HG03571 (cell line): ENCODE measurements around the gene EFCAB13.
A peak's percentile ranks its signal among the peaks of the same experiment; 100 is the strongest.

Experiments used
- ATAC-seq: cut with Tn5 transposase; IDR thresholded peaks from one replicate; pipeline ENCODE4 v1.9.1; 2021; ENCODE audit not compliant: unreplicated experiment

EFCAB13 gene

DNA sequence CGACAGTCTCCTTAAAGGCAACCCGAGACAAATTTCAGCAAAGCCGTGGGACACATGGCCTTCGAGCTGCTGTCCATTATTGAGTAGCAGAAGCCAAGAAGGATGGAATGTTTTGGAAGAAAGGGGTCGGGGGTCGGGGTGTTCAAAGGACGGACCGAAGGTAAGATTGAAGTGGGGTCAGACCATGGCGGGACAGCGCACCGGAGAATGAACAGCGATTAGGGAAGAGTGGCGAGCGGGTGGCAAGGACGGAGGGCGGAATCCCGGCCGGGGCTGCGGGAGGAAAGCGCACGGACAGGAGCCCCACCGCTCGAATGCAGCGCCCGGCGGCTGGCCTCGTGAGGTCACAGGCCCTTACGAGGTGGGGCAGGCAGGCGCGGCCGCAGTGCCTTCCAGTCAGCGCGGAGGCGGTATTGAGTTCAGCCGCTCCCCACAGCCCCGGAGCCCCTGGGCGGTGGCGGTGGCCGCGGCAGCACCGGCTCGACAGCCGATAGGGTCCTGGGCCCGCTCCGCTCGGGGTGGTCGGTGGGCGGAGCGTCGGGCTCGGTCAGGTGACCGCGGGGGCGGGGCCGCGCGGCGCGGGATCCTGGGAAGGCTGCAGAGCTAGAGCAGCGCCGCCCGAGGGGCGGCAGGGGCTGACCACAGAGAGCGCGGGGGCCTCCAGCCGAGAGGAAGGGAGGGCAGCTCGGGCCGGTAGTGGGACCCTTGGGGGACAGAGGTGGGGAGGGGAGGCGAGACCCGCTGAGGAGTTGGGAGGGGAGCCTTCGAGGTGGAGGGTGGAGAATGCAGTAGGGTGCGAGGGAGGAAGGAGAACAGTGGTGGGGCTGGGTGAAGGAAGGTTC lies at the start of gene EFCAB13:
Gene EFCAB13 (plus strand): TSS at position 574 of the 842 bp plus-strand sequence. CDS start 4,399 bp downstream, outside the sequence.
- ATAC-seq: peak; percentile 70

DNA sequence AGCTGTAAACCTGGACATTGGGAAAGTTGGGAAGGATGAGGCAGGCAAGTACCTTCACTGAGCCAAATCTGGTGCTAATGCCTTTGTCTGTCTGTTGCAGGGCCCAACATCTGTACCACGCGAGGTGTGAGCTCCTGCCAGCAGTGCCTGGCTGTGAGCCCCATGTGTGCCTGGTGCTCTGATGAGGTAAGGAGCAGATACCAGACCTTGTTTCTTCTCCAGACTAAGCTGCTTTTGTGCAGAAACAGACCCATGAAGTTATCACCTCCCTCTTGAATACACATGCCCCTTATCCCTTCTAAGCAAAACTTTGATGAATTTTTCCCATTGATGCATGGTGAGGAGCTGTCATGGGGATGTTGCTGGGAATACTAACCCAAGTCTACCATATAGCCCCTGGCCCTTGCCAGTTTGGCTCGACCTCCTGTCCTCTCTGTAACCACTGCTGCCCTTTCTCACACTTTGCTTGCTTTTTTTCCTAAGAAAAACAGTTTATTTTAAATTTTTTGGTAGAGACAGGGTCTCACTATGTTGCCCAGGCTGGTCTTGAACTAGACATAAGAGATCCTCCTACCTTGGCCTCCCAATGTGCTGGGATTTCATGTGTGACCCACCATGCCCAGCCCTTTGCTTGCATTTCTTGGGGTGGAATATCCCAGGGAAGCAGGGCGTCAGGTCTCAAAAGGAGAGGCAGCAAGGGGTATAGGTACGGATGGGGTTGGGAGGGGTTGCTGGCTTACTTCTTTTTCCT lies 49.3 kb upstream of the EFCAB13 start:
- ATAC-seq: no peak

GRCh38 chr17:47275245-47275984 lies 48.3 kb upstream of the EFCAB13 start:
- no peak for ATAC-seq

GRCh38 chr17:47276444-47276843 lies 47.3 kb upstream of the EFCAB13 start:
- no peak for ATAC-seq

DNA sequence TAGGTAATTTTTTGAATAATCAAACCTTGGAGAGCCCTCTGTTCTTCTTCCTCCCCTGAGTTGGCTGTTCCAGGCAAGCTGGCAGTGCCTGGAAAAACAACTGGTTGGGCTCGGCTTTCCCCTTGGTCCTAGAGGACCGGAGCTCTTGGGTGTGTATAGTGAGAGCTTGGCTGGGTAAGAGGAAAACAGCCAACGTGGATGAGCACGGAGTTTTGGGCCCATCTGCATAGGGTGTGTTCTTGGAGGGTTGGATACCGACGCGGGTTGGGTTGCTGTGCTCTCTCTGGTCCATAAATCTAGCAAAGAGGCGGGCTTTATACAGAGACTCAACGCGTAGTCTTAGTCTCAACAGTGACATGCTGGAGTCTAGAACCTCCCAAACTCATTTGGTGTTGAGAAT lies 46.9 kb upstream of the EFCAB13 start:
- no peak for ATAC-seq

DNA sequence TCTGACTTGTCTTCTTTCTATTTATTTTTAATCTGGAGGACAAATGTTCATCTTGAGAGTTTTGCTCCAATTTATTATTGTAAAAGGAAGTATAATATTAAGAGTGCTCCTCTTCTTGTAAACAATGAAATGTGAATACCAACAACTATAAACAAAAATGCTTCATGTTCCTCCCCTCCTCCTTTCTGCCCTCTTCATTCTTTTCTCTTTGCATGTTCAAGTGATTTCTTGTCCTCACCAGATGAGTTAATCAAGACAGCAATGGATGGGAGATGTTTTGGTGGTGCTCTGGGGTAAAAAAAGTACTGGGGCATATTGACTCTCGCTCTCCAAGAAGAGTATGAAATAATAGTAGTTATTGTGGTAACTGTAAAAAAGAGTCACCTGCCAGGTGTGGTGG lies 45.8 kb upstream of the EFCAB13 start:
- no peak for ATAC-seq

- ATAC-seq: peak; percentile 7
Measured at GRCh38 chr17:47278561-47278960, 45.2 kb upstream of the EFCAB13 start.

- ATAC-seq: peak; percentile 68
Measured at GRCh38 chr17:47279062-47279801, 44.5 kb upstream of the EFCAB13 start.

DNA sequence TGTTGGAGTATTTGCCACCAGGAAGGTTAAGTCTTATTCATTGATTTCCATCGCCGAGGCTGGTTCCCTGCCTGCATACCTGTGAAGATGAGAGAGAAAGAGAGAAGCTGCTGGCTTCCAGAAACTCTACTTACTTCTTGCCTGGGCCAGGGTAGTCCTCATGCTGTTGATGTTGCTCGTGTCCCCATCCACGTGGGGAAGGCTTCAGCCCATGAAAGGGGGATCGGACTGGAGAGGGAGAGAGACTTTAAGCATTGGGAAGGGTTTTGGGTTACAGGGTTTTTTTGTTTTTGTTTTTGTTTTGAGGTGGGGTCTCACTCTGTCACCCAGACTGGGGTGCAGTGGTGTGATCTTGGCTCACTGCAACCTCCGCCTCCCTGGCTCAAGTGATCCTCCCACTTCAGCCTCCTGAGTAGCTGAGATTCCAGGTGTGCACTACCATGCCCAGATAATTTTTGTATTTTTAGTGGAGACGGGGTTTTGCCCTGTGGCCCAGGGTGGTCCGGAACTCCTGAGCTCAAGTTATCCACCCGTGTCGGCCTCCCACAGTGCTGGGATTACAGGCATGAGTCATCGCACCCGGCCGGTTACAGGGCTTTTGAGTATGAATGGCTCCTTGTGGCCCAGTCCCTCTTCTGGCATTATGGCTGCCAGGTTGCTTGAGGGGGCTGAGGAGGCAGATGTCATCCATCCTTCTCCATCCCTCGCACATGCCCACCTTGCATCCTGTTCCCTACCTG lies 43.5 kb upstream of the EFCAB13 start:
- ATAC-seq: no peak

DNA sequence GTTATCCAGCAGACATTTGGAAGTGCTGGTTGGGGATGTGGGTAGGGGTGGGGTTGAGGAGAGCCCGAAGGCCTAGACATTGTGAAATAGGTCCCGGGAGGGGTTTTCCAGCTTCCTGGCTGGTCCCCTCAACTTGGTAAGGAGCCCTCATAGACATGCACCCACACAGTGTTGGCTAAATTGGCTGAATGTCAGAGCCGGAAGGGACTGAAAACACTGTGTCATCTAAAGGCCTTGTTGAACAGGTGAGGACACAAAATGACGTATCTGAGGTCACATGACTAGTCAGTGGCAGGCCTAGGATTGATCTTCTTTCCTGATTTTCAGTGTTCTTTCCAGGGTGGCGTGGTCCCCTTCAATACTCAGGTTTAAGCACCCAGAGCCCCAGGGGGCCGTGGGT lies 42.5 kb upstream of the EFCAB13 start:
- no peak for ATAC-seq

GRCh38 chr17:47285003-47285402 lies 38.8 kb upstream of the EFCAB13 start:
- no peak for ATAC-seq

- peak; percentile 66 for ATAC-seq
Measured at GRCh38 chr17:47286198-47286914, 37.4 kb upstream of the EFCAB13 start.

DNA sequence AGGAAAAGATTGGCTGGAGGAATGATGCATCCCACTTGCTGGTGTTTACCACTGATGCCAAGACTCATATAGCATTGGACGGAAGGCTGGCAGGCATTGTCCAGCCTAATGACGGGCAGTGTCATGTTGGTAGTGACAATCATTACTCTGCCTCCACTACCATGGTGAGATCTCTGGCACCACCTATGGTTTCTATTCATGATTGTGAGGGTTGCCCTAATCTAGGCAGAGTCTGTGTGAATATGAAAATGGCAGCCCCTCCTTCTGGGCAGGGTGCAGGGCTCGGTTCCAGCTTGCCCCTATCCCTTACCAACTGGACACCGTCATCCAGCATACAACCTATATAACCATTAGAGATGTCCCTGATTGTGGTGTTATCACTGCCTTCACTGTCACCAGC lies 36.7 kb upstream of the EFCAB13 start:
- ATAC-seq: no peak

GRCh38 chr17:47287639-47288038 lies 36.1 kb upstream of the EFCAB13 start:
- ATAC-seq: no peak

GRCh38 chr17:47288531-47289116 lies 35.1 kb upstream of the EFCAB13 start:
- ATAC-seq: no peak

DNA sequence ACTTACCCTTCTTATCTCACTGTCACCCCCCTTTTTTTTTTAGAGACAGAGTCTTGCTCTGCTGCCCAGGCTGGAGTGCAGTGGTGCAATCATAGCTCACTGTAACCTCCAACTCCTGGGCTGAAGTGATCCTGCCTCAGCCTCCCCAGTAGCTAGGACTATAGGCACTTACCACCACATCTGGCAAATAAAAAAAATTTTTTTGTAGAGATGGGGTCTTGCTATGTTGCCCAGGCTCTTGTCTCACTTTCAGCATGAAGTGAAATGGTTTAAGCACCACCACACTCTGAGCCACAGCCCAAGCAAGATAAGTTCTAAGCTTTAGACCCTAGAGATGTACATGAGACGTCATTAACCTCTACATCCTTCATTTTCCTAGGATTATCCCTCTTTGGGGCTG lies 34.5 kb upstream of the EFCAB13 start:
- ATAC-seq: no peak

GRCh38 chr17:47290870-47291241 lies 32.9 kb upstream of the EFCAB13 start:
- no peak for ATAC-seq

DNA sequence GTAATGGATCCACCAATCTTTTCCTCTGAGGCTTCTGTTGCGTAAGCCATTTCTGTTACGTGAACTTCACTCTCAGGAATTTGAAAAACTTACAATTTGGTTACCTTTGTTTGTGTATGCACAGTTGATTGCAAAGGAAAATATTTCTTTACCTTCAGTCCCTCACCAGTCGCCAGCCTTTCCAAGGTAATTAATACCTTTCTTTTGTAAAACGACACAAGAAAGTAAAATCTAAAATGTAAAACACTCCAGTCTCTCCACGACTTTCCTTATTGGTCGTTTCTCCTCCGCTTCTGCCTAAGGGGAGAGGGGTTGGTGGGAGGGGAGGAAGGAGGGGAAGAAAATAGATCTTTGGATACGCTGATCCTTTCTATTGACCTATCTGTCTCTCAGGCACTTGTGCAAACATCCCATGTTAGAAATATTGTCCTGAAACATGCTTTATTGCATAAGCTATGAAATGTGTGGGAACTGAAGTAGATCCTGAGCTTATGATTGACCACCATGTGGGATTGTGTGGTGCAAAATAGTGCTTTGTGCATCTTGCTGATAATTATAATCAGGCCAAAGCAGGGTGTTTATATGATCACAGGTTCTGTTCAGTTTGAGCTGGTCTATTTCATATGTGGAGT lies 32.4 kb upstream of the EFCAB13 start:
- ATAC-seq: no peak

DNA sequence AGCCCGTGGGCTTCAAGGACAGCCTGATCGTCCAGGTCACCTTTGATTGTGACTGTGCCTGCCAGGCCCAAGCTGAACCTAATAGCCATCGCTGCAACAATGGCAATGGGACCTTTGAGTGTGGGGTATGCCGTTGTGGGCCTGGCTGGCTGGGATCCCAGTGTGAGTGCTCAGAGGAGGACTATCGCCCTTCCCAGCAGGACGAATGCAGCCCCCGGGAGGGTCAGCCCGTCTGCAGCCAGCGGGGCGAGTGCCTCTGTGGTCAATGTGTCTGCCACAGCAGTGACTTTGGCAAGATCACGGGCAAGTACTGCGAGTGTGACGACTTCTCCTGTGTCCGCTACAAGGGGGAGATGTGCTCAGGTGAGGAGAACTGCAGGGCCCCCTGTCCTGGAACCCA lies 31.5 kb upstream of the EFCAB13 start:
- no peak for ATAC-seq
